NCI-H146 (cell line): Measurements from ENCODE around the gene PTPN23.

ENCODE experiments used
- DNase-seq: peaks from one replicate; lab custom pipeline; 2025; lab: John Stamatoyannopoulos, UW

Gene PTPN23

GRCh38 chr3:47374587-47374986, 6.2 kb upstream of the PTPN23 start:
- DNase-seq, result no peak

- no peak for DNase-seq
Observed at GRCh38 chr3:47376393-47376792, 4.4 kb upstream of the PTPN23 start.

- no peak for DNase-seq
Observed at GRCh38 chr3:47377186-47377585, 3.6 kb upstream of the PTPN23 start.

- DNase-seq, result no peak
Observed at GRCh38 chr3:47378869-47379268, 2.0 kb upstream of the PTPN23 start.

- peak; percentile 35 for DNase-seq
Observed at GRCh38 chr3:47379411-47379899, 1.4 kb upstream of the PTPN23 start.

GRCh38 chr3:47380026-47380600, 708 bp upstream of the PTPN23 start:
- no peak for DNase-seq

- DNase-seq, result peak; percentile 76
Observed at GRCh38 chr3:47381317-47382157, 716 bp downstream of the PTPN23 start.

GRCh38 chr3:47384425-47384824, 3.6 kb downstream of the PTPN23 start:
- DNase-seq, result no peak

GRCh38 chr3:47385007-47385406, 4.2 kb downstream of the PTPN23 start:
- DNase-seq, result no peak

GRCh38 chr3:47385796-47386195, 5.0 kb downstream of the PTPN23 start:
- no peak for DNase-seq

GRCh38 chr3:47392933-47393332, 12.1 kb downstream of the PTPN23 start:
- DNase-seq, result no peak

- no peak for DNase-seq
Observed at GRCh38 chr3:47394140-47394870, 13.5 kb downstream of the PTPN23 start.

- DNase-seq, result no peak
Observed at GRCh38 chr3:47394881-47395280, 14.1 kb downstream of the PTPN23 start.

- no peak for DNase-seq
Observed at GRCh38 chr3:47398228-47398627, 17.4 kb downstream of the PTPN23 start.

- no peak for DNase-seq
Observed at GRCh38 chr3:47399016-47399415, 18.2 kb downstream of the PTPN23 start.

- no peak for DNase-seq
Observed at GRCh38 chr3:47399531-47400270, 18.9 kb downstream of the PTPN23 start.

GRCh38 chr3:47404431-47404876, 23.6 kb downstream of the PTPN23 start:
- no peak for DNase-seq

GRCh38 chr3:47404955-47405790, 24.4 kb downstream of the PTPN23 start:
- no peak for DNase-seq

GRCh38 chr3:47405820-47406761, 25.3 kb downstream of the PTPN23 start:
- no peak for DNase-seq

- DNase-seq, result no peak
Observed at GRCh38 chr3:47406762-47407149, 25.9 kb downstream of the PTPN23 start.
